Stimulated activated CD8-positive, alpha-beta memory T cell treated with anti-CD3 and anti-CD28 coated beads, Interleukin-12 subunit alpha, Interleukin-12 subunit beta, amount 100 ng/mL, for 4 hours (primary cell): ENCODE data around the gene JUND.

Source experiments
- DNase-seq: peaks from one replicate; pipeline ENCODE4 v3.0.0-alpha.2; 2020; ENCODE audit warnings: low read depth

JUND gene

DNA sequence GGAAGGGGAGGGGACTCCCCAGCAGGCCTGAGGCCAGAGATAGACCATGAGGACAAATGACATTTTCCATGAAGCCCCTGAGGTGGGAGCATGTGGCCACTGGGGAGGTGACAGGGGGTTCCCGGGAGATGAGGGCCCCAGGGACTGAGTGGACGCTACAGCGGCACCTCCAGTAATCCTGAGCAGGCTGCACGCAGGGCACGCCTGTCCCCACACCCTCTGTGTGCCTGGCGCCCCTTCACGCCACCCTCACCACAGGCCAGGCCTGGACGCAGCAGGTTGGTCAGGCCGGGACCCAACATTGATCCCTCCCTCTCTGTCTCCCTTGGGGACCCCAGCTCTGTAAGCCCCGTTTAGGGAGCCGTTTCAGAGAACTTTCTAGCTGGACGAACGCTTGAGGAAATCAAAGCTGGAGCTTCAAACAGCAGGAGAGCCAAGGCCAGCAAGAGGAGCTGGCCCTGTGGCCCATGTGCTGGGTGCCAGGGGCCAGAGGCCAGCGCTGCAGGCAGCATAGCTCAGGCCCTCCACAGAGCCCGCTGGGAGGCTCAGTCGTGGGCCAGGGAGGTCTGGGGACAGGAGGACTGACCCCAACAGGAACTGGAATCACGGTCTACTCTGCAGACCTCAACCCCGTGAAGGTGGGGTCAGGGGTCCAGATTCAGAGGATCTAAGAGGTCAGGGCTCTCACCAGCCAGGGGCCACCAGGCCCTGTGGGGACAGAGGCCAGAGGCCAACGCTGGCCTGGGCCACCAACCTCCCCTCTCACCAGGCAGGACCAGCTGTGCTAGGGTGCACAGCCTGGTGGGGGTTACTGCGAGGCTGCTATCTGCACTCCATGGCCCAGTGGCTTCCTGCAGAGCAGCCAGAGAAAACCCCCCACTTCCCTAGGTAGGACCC, 26.9 kb upstream of the JUND start:
- DNase-seq: no peak

DNA sequence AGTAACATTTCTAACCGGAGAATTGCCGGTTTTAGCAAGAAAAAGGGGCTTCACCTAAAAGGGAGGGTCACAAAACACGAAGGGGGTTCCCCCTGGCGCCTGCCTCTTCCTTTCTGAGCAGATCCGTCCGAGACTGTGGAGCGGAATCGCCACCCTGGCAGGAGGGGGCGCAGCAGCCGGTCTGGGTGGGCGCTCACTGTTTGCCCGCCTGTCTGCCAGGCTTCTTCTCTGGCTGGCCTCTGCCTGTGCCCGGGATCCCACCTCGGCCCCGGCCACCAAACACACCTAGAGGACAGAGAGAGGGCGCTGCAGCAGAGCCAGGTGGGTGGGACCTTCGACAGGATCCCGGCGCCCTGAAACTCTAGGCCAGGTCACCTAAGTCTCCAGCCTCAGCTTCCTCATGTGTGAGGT, 25.9 kb upstream of the JUND start:
- DNase-seq: no peak

DNA sequence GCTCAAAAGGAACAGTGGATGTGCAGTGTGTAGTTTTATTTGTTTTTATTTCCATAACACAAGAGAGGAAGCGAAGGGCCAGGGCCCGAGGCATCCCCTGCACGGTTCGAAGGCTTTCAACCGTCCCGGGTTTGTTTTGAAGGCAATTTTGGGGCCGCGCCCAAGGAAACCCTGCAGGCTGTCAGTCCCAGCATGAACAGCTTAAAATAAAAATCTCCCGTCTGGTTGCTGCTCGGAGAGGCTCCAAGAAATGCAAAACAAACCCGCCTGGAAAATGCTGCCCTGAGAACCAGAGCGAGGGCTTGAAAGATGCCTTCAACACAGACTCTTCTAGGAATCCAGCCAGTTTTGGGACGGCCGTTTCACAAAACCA, 25.5 kb upstream of the JUND start:
- no peak for DNase-seq

DNA sequence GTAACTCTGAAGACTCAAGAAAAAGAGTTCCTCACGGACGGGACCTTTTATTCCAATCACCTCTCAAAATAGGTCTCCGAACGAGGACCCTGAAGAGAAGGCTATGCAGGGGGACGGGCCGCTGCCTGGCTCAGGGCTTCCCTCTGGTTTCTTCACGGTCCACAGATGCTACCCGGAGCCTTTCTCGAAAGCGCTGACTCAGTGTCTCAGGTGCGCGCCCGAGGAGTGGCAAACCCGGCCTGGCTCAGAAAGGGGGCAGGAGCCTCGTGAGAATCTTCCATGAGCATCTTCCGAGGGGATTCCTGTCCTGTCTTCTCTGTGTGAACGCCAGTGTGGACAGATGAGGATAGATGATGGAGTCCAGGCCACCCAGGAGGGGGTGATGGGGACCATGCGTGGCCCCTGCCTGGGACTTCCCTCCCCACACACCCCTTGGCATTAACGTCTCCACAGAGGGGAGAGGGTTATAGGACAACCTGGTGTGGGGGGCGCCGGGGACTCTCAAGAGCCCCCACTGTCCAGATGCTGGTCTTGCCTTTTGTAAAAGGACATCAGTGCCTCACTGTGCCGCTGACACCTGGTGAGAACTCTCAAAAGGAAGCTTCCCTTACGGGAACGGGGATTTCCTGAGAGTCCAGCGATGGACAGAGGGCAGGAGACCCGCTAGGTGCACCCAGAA, 24.9 kb upstream of the JUND start:
- DNase-seq: no peak

DNA sequence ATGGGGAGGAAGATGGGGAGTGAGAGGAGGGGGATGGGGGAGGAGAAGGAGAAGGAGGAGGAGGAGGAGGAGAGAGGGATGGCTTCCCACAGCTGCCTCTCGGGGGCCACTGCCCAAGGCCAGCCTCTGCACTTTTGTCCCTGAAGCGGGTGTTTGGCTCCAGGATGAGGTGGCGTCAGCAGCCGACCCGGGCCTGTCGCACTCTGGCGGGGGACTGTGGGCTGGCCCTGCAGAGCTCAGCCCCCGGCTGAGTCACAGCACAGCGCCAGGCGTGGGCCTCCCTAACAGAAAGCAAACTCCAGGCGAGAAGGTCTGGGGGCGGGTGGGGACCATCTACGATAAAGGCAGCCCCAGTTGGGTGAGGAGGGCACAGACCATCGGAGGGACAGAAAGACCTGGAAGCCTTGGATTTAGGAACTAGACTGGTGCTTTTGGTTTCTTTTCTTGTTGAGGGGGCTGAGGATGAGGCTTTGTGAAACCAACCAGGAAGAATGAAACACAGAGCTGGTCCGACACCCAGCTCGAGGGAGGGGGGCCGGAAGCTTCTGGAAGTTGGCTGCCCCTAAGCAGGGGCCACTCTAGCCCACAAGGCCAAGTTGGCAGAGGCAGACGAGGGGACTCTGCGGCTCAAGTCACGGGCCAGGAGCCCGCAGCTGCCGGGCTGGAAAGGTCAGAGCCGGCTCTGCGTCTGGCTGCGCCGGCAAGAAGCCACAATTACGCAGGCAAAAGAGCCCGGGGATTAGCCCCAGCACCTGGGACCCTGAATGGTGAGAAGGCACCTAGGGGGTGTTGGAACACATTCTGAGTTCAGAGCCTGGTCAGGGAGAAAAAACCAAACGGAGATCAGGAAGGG, 23.3 kb upstream of the JUND start:
- peak; percentile 83 for DNase-seq

DNA sequence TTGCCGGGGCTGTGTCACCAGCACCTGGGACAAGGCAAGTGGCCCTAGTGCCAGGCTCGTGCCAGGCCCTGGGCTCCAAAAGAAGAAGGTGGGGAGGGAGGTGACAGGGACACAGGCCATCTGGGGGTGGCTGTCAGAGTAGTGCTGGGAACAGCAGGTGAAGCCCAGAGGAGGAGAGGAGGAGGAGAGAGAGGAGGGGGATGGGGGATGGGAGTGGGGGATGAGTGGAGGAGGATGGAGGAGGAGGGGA, 22.7 kb upstream of the JUND start:
- DNase-seq: no peak

DNA sequence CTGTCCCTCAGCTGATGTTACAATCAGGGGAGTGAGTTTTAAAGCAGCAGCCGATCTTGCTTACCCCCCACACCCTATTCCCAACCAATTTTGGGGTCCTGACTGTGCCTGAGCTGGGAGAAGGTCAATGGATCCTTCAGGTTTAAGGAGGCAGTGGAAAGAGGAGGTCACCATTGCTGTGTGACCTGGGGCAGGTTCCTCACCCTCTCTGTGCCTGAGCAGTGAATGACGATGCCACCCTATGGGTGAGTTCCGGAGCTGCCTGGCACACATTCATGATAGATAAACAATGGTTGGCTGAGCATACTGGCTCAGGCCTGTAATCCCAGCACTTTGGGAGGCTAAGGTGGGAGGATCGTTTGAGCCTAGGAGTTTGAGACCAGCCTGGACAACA, 20.3 kb upstream of the JUND start:
- DNase-seq: no peak

DNA sequence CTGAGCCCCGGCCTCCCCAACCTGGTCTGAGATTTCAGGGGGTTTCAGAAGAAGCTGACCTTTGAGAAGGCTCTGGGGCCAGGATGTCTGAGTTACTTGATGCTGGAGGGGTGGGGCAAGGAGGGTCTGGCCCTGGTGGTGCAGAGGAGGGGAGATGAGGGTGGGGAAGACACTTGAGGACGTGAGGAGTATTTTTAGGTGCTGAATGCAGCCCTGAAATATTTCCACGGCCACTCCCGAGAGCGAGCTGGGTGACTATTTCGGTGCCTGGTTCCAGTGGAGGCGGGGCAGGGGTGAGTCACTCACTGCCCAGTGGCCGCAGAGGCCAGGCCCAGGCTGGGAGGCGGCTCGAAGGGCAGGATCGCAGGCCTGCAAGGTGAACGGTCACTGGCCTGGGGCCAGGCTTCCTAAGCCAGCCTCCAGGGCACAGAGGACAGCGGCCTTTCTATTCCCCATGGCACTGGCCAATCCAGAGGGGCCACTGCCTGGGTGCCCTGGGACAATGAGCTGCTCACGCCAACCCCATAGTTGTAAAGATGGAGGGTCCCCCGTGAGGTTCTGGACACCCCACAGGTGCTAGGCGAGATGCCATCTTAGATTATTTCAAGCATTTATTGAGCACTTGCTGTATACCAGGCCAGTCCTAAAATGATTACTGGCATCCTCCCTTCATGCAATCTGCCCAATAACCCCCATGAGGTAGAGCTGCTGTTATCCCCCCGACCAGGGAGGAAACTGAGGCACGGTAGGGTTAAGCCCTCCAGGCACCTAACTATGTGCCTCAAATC, 19.7 kb upstream of the JUND start:
- no peak for DNase-seq

DNA sequence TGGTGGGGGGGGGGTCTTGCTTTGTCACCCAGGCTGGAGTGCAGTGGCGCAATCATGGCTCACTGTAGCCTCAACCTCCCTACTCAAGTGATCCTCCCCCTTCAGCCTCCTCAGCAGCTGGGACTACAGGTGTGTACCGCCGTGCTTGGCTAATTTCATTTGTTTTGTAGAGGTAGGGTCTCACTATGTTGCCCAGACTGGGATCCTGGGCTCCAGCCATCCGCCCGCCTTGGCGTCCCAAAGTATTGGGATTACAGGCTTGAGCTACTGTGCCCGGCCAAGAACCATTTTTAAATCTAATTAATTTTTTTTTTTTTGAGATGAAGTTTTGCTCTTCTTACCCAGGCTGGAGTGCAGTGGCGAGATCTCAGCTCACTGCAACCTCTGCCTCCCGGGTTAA, 18.2 kb upstream of the JUND start:
- DNase-seq: no peak

DNA sequence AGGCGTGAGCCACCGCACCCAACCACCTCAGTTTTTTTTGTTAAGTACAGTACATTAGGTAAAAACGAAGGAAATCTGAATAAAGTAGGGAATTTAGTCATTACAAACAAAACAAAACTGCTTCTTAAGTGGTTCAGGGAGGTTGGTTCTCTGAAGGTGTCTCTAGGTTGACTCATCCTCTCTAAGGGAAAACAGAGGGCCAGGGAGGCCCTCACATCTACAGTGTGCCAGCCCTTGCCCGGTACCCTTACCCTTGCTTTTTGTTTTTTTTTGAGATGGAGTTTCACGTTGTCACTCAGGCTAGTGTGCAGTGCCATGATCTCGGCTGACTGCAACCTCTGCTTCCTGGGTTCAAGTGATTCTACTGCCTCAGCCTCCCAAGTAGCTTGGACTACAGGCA, 17.2 kb upstream of the JUND start:
- DNase-seq: no peak

DNA sequence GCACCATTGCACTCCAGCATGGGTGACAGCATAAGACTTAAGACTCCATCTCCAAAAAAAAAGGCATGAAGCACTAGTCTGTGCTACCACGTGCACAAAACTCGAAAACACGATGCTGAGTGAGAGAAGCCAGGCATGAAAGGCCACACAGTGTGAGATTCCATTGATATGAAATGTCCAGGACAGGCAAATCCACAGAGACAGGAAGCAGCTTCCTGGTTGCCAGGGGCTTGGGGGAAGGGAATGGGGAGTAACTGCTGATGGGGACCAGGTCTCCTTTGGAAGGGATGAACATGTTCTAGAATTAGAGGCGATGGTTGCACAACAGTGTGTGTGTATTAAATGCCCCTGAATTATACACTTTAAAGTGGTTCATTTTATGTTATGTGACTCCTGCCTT, 15.9 kb upstream of the JUND start:
- no peak for DNase-seq

DNA sequence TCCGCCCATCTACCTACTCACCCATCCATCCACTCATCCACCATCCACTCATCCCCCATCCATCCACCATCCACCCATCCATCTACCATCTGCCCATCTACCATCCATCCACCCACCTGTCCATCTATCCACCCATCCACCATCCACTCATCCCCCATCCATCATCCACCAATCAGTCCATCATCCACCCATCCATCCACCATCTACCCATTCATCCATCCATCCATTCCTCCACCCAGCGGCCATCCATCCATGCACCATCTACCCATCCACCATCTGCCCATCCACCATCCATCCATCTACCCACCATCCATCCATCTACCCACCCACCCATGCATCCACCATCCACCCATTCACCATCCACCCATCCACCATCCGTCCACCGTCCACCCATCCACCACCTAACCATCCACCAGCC, 13.6 kb upstream of the JUND start:
- DNase-seq: no peak

DNA sequence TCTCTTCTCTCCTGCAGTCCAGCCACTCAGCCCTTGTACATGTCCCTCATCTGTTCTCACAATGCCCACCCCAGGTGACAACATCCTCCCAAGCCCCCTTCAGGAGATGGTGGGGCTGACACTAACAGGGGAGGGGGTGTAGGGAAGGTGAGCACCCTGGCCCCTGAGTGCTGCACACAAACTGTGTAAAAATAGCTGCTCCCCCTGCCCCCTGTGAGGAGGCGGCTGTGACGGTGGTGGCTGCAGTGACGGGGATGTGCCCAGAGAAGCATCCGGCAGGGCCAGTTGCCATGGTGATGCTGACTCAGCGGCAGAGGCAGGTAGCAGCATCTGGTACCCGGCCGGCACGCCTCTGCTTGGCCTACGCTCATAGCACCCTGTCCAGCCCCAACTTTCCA, 13.0 kb upstream of the JUND start:
- DNase-seq: peak; percentile 83

DNA sequence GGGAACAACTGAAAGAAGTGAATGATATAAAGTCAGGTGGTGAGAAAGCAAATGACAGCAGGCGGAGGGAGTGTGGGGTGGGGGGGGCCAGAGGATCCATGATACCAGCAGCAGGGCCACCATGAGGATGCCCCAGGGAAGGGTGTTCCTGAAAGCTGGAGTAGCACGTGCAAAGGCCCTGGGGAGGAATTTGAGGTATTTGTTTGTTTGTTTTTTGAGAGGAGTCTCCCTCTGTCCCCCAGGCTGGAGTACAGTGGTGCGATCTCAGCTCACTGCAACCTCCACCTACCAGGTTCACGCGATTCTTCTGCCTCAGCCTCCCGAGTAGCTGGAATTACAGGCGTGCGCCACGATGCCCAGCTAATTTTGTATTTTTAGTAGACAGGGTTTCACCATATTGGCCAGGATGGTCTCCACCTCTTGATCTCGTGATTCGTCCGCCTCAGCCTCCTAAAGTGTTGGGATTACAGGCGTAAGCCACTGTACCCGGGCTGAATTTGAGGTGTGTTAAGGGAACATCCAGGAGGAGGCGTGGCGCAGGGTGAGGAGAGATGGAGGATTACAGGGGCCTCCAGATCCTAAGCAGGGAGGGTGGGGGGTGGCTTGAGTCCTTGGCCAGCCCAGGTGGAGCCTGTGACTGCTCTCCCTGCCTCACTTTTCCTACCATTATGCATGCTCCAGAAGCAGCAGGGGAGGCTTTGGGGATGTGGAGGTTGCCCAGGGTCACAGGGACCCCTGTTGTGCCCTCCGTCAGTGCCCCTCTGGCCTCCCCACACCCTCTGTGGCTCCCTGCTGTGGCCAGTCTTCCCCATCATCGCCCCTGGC, 12.4 kb upstream of the JUND start:
- DNase-seq: no peak

DNA sequence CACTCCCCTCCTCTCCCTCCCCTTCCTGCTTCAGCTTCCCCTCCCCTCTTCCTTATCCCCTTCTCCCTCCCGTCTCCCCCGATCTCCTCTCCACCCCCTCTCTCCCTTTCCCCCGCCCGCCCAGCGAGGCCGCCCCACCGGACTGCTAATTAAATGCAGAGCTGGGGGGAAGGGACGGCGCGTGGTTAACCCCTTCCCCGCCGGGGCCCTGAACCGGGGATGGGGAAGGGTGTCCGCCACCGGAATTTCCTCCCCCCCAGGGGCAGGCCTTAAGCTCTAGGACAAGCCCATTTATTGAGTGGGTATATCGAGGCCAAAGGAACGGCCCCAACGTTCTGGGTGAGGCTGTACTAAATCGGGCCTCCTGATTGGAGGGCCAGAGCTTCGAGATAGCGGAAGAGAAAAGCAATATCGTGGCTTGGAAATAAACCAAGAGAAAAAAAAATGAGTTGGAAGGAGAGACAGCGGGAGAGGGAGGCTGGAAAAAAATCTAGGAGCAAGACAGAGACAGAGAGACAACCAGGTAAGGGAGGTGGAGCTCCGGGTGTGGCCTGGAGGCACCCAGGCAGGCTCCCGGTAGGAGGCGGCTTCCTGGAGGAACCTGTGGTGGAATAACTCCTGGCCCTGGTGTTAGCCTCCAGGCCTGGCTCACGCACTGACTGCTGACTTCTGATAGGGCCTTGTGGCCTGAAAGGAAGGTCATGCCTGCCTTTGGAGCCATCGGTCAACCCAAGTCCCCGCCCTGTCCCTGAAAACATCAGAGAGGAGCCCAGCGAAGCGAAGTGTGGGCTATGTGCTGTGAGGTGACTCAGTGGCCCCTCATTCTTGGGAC, 11.6 kb upstream of the JUND start:
- no peak for DNase-seq

DNA sequence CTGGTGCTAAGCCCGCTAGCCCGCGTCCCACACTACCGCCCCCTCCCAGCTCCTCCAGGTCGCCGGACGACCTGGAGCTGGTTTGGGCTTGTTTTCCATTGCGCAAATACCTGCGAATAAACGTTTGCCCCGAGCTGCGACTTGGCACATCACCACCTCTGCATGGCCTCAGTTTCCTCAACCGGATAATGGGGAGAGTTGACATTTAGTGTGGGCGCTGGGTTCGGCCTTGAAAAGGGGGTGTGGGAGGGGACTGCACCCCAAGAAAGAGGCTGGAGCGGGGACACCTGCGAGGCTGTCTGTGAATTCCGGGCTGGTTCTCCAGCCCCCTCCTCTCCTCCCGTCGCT, 11.0 kb upstream of the JUND start:
- no peak for DNase-seq

DNA sequence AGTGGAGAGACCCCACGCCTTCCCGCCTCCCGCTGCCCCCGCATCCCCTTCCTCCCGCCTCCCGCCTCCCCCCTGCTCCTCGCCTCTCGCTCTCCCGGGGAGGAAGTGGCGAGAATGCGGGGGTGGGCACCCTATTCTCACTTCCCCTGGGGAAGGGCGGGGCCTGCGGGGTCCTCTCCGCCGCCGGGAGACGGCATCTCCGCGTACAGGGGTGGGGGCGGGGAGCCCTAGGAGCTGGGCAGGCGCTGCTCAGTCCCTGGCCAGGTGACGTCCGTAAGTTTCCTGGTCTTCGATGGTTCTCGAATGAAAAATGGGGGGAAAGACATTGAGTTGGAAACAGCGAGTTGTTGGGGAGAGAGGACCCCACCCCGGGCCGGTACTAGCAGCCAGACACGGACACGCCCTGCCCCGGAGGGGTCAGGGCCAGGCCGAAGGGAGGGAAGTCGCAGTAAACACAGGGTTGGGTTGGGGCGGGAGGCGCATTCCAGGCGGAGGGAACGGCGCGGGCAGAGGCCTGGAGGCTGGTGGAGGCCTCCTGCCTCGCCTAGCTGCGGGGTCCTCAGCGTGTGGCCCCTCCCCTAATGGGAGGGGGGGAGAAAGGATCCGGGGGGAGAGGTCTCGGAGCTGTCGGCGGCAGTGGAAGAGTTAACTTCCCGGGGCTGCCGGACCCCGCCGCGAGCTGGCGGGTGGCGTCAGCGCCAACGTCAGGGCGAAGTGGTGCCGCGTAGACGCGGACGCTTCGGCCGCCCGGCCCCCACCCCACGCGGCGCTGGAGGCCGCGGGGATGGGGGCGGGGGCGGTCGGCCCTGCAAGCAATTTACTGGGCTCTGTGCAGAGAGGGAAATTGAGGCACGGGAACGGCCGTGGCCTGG, 10.4 kb upstream of the JUND start:
- DNase-seq: peak; percentile 80

DNA sequence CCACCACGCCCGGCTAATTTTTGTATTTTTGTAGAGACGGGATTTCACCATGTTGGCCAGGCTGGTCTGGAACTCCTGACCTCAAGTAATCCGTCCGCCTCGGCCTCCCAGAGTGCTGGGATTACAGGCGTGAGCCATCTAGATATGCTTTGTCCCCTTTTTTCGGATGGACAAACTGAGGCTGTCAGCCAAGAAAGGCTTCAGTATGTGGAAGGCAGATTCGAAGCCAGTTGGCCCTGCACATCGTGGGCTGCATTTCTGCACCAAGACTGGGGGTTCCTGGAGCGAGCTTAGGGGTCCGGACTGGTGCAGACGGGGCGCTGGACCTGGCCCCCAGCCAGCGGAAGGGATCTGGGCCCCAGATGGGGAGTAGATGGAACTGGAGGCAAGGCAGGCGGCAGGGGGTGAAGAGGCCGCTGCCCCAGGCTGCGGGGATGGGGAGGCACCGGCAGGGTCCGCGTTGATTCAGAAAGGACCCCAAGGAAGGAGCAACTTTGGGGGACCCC, 9.7 kb upstream of the JUND start:
- DNase-seq: no peak

DNA sequence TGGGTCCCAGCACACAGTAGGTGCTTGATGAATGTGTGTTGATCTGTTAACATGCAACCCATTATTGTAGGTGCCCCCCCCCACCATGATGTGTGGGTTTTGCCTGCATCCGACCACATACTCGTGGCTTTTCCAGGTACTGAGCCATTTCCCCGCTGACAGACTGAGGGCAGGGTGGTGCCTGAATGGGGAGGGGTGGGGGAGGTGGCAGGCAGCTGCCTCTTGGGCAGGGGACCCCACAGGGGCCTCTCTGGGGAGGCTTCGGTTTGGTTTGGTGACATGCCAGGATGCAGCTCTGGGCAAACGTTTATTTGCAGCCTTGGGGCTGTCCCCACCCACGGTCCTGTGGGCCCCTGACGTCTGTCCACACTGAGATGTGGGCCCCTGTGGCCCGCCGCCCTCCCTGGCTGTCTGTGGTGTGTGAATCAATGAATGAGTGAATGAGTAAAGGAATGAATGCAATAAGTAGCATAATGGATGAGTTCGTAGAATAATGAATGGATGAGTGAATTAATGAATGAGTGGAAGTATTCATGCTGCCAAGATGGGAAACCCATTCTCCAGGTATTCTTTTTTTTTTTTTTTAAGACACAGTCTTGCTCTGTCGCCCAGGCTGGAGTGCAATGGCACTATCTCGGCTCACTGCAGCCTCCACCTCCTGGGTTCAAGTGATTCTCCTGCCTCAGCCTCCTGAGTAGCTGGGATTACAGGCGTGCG, 9.0 kb upstream of the JUND start:
- DNase-seq: peak; percentile 76
